Pancreas (tissue), 10 donors: ENCODE data around the gene DOP1B. TPM values are rescaled to one million over a fixed set of nuclear protein-coding genes. Genes with fewer than 3 reads are reported as not detected.
"Not testable (repeated sequence)": the region's sequence is repeated elsewhere in the genome, so short reads cannot be mapped to it uniquely, and the experiment has no call there.

Source experiments
- ATAC-seq, 4 donors: fragments of 200-7000 bp; cut with Tn5 transposase; one replicate each; pipeline versions ENCODE4 v1.8.0 to v1.9.1; 2020; ENCODE audit warnings: mild to moderate bottlenecking in 4 of 4, moderate library complexity in 4 of 4
- DNase-seq, 6 donors: peaks; one replicate each; pipeline ENCODE4 v3.0.0-alpha.2; 2020
- FAIRE-seq: peaks from 2 replicates; lab custom pipeline; 2012; peaks lifted over from hg19 to GRCh38; lab: Jason Lieb, UNC
- H3K27ac ChIP-seq, 4 donors: fragments of 200-600 bp; sonication (generic); 1 replicate in 3 of 4; 2 replicates in 1 of 4; pipeline versions ENCODE4 v1.5.0 to v1.8.0; 2020
- H3K27me3 ChIP-seq, 4 donors: fragments of 200-600 bp; one replicate each; pipeline ENCODE4 v1.8.0; 2021
- H3K36me3 ChIP-seq, 3 donors: fragments of 200-600 bp; sonication (generic) in 1 of 3; one replicate each; pipeline versions ENCODE4 v1.5.0 to v1.8.0; 2020 to 2021
- H3K4me1 ChIP-seq, 3 donors: fragments of 200-600 bp; one replicate each; pipeline ENCODE4 v1.8.0; 2021
- H3K4me3 ChIP-seq, 4 donors: fragments of 200-600 bp; sonication (generic) in 2 of 4; one replicate each; pipeline versions ENCODE4 v1.5.0 to v1.8.0; 2020 to 2021
- H3K9me3 ChIP-seq, 4 donors: fragments of 200-600 bp; one replicate each; pipeline ENCODE4 v1.8.0; 2021
- WGBS, 2 donors: extraction: QIAGEN DNeasy Blood & Tissue Kit; methylation state at CpG; one replicate each; pipeline ENCODE4 v1.1.7; 2013; 5-methylcytosine and 5-hydroxymethylcytosine counted together
- intact Hi-C, 3 donors: fragments of 100-400 bp; cut with DNase I; formaldehyde crosslinking; loops; one replicate each; pipeline versions ENCODE4 v1.11.1 to v1.14.2; 2022
- polyA plus RNA-seq, 2 donors: library from polyadenylated mRNA; stranded (reverse); fragments of 200-250 nt; gene quantifications; one replicate each; pipeline ENCODE4 v1.2.3, GENCODE V29; 2013
- total RNA-seq, 6 donors: library from RNA; stranded (reverse); fragmentation: NEBNext Ultra II Directional in 4 of 6; extraction: Animal tissue kit (Norgen Biotek cat#: 25700) in 4 of 6; gene quantifications; one replicate each; pipeline versions ENCODE4 v1.2.1 to v1.2.4, GENCODE V29; 2021 to 2023
- TF ChIP-seq, protein P1 (sequence below), 4 donors: fragments of 200-600 bp; sonication (generic) in 3 of 4; IDR thresholded peaks; one replicate each; pipeline versions ENCODE4 v1.5.0 to v1.8.0; 2021; ENCODE audit warnings: antibody characterized with exemption in 4 of 4
- donor health status: healthy with polysubstance abuse.
- donor health status: DM: no; HTN: no; CAD: no; lungs with moderate emphysema.
- donor health status: DM: no; HTN: no; CAD: no.
- donor health status: control.
- donor health status: control.
- donor health status: Bipolar disorder and iron deficiency.
- donor health status: DM: yes; HTN: yes; CAD: no.
- donor health status: DM: no; HTN: no; CAD: no.
- donor health status: DM: no; HTN: no; CAD: no.
- donor health status: DM: yes; HTN: yes; CAD: no.

Gene DOP1B
- total and polyA plus RNA-seq, 8 donors = 3.1 to 15.4 (median 6.4) TPM

DNA sequence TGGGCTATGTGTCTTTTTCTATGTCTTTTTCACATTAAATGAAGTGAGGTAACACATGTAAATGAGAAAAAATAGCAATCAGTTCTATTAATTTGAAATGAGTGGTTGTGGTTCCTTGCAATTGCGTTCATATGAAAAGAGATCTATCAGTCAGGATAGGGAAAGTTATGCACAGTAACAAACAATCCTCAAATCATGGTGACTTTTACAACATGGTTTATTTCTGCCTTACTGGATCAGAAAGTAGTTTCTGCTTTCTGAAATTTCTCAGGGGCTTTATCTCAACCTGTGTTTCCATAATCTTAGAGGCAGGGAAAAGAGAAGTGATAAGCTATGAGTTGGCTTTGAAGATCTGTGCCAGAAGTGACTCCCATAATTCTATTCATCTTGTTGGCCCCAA lies 39.0 kb downstream of the DOP1B start:
- no peak overlapping the region for H3K4me3 ChIP-seq
- 95 to 97% methylated on average over 1 of the region's 1 CpG for WGBS, 2 donors
- H3K9me3 ChIP-seq = no peaks in the 10 kb centered on the region
- FAIRE-seq (no peak), DNase-seq (no peak), ATAC-seq (no peak)
- TF ChIP-seq, protein P1, sequence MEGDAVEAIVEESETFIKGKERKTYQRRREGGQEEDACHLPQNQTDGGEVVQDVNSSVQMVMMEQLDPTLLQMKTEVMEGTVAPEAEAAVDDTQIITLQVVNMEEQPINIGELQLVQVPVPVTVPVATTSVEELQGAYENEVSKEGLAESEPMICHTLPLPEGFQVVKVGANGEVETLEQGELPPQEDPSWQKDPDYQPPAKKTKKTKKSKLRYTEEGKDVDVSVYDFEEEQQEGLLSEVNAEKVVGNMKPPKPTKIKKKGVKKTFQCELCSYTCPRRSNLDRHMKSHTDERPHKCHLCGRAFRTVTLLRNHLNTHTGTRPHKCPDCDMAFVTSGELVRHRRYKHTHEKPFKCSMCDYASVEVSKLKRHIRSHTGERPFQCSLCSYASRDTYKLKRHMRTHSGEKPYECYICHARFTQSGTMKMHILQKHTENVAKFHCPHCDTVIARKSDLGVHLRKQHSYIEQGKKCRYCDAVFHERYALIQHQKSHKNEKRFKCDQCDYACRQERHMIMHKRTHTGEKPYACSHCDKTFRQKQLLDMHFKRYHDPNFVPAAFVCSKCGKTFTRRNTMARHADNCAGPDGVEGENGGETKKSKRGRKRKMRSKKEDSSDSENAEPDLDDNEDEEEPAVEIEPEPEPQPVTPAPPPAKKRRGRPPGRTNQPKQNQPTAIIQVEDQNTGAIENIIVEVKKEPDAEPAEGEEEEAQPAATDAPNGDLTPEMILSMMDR (IDR thresholded peaks at IDR 0.05) = no peak
- H3K27me3 ChIP-seq = no peaks in the 10 kb centered on the region
- no peaks in the 10 kb centered on the region for H3K4me1 ChIP-seq
- intact Hi-C loops = no loop called here
- no peaks in the 10 kb centered on the region for H3K36me3 ChIP-seq
- H3K27ac ChIP-seq = no peak overlapping the region

DNA sequence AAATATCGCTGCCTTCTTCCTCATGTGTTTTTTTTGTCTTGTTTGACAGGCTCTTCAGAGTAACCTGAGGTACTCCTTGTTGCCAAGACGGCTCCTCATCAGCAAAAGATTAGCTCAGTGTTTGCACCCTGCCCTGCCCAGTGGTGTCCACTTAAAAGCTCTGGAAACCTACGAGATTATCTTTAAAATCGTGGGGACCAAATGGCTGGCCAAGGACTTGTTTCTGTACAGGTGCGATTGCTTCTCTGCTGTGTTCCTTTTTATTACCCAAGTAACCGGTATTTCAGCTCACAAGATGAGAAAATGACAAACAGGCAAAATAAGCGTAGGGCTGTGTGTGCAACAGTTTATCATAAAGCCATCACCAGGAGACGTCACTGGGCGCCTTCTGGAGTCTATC lies 42.4 kb downstream of the DOP1B start:
- no peaks in the 10 kb centered on the region for H3K27me3 ChIP-seq
- H3K36me3 ChIP-seq = no peaks in the 10 kb centered on the region
- H3K4me3 ChIP-seq = no peak overlapping the region
- intact Hi-C loops = no loop called here
- DNase-seq (no peak), FAIRE-seq (no peak), ATAC-seq (peak in 1 of 4 donors; percentile 12)
- TF ChIP-seq, protein P1 (IDR thresholded peaks at IDR 0.05) = no peak
- H3K9me3 ChIP-seq = no peaks in the 10 kb centered on the region
- 77 to 81% methylated on average over 9 of the region's 9 CpGs for WGBS, 2 donors
- peaks cover 15 to 18% (median 16%) of the 10 kb centered on the region in 3 donors for H3K4me1 ChIP-seq
- H3K27ac ChIP-seq = no peak overlapping the region

DNA sequence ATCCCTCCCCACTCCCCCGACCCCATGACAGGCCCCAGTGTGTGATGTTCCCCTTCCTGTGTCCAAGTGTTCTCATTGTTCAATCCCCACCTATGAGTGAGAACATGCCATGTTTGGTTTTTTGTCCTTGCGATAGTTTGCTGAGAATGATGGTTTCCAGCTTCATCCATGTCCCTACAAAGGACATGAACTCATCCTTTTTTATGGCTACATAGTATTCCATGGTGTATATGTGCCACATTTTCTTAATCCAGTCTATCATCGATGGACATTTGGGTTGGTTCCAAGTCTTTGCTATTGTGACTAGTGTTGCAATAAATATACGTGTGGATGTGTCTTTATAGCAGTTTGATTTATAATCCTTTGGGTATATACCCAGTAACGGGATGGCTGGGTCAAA lies 43.0 kb downstream of the DOP1B start:
- H3K9me3 ChIP-seq, ATAC-seq, H3K4me3 ChIP-seq, H3K27me3 ChIP-seq, DNase-seq, intact Hi-C loops, H3K36me3 ChIP-seq, H3K27ac ChIP-seq, FAIRE-seq: not testable (repeated sequence)
- peaks cover 15 to 19% (median 16%) of the 10 kb centered on the region in 3 donors for H3K4me1 ChIP-seq
- 88 to 90% methylated on average over 4 to 5 of the region's 5 CpGs for WGBS, 2 donors

DNA sequence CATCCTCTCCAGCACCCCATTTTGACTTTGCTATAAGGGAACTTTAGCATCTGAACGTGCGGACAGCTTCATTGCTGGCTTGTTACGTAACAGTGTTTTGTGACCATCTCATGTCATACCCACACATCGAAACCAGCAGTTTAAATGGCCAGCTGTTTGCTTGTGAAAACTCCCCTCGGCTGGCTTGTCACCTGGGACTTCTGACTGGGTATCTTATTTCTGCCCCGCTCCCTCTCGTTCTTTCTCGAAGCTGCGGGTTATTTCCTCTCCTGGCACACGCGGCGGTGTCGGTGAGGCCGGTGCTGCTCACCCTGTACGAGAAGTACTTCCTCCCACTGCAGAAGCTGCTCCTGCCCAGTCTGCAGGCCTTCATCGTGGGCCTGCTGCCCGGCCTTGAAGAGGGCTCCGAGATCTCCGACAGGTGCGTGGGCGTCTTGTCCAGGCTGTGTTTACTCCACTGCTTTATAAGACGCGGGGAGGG lies 43.5 kb downstream of the DOP1B start:
- no peaks in the 10 kb centered on the region for H3K27me3 ChIP-seq
- 93 to 96% methylated on average over 23 of the region's 23 CpGs for WGBS, 2 donors
- intact Hi-C loops = loop anchor here in 1 of 3 donors (5.0 kb wide), 1 partner anchor 48 kb away; no protein-coding TSS in a partner anchor
- FAIRE-seq = no peak
- no peak for DNase-seq
- H3K4me3 ChIP-seq = no peak overlapping the region
- H3K9me3 ChIP-seq = no peaks in the 10 kb centered on the region
- TF ChIP-seq, protein P1 (IDR thresholded peaks at IDR 0.05) = no peak
- H3K27ac ChIP-seq = no peak overlapping the region
- H3K36me3 ChIP-seq = no peaks in the 10 kb centered on the region
- peaks cover 15 to 19% (median 16%) of the 10 kb centered on the region in 3 donors for H3K4me1 ChIP-seq
- no peak for ATAC-seq

DNA sequence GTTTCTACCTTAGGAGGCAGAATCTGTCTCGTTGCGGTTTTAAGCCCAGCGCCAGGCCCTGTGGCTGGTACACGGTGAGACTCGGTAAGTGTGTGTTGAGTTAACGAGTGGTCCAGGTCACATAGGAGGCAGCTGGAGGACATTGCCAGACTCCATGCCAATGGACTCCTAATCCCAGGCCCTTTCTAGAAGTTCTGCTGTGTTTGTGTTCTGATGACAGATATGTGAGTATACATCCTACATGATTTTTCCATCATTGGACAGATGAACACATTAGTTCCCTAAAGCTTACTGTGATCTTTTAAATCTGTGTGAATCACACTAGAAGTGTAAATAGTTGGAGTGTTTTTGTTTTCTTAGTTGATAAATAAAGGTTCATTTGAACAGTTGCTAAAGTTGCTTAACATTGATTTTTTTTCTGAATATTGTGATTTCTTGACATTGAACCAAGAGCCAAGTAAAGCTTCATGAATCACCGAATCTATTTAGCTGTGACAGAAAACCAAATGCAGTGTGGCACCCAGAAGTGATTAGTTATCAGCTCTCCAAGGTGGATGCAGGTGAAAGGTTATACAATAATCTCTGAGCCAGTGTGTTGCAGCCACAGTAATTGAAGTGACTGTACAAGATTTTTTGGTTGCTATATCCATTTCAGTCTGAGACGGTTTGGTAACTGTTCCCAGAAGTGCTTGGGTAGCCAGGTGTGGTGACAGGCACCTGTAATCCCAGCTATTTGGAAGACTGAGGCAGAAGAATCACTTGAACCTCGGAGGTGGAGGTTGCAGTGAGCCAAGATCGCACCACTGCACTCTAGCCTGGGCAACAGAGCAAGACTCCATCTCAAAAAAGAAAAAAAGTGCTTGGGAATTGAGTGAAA lies 46.3 kb downstream of the DOP1B start:
- H3K4me3 ChIP-seq = no peak overlapping the region
- peak overlapping the region; percentile 15 to 38 (median 29) for H3K27ac ChIP-seq
- ATAC-seq (peak; percentile 51 to 72 (median 66)), DNase-seq (no peak), FAIRE-seq (no peak)
- WGBS, 2 donors = 38% methylated on average over 10 of the region's 10 CpGs
- H3K36me3 ChIP-seq = no peaks in the 10 kb centered on the region
- peaks cover 15 to 19% (median 16%) of the 10 kb centered on the region in 3 donors for H3K4me1 ChIP-seq
- intact Hi-C loops = loop anchor here in 1 of 3 donors (5.0 kb wide), 1 partner anchor 51 kb away; no protein-coding TSS in a partner anchor
- H3K9me3 ChIP-seq = no peaks in the 10 kb centered on the region
- H3K27me3 ChIP-seq = no peaks in the 10 kb centered on the region
- TF ChIP-seq, protein P1 (IDR thresholded peaks at IDR 0.05) = no peak
